Right lobe of liver (tissue), 6 donors: ENCODE measurements around the gene ANAPC5. TPM values are rescaled to one million over a fixed set of nuclear protein-coding genes. Genes with fewer than 3 reads are reported as not detected.
"Not testable (repeated sequence)": the region's sequence is repeated elsewhere in the genome, so short reads cannot be mapped to it uniquely, and the experiment has no call there.

Source experiments
- ATAC-seq, 4 donors: fragments of 200-7000 bp; cut with Tn5 transposase; one replicate each; pipeline ENCODE4 v1.9.1; 2020; ENCODE audit warnings: mild to moderate bottlenecking in 4 of 4, moderate library complexity in 4 of 4
- DNase-seq, 3 donors: peaks; one replicate each; pipeline ENCODE4 v3.0.0-alpha.2; 2020
- H3K27ac ChIP-seq, 3 donors: fragments of 200-600 bp; one replicate each; pipeline ENCODE4 v1.8.0; 2022
- H3K27me3 ChIP-seq, 2 donors: fragments of 200-600 bp; one replicate each; pipeline ENCODE4 v1.8.0; 2022
- H3K36me3 ChIP-seq, 4 donors: fragments of 200-600 bp; sonication (generic) in 1 of 4; one replicate each; pipeline versions ENCODE4 v1.5.1 to v1.8.0; 2017 to 2022; ENCODE audit warnings: control low read depth in 1 of 4
- H3K4me1 ChIP-seq, 4 donors: fragments of 200-600 bp; sonication (generic) in 1 of 4; one replicate each; pipeline versions ENCODE4 v1.5.1 to v1.8.0; 2017 to 2022; ENCODE audit warnings: control low read depth in 1 of 4
- H3K4me3 ChIP-seq, 3 donors: fragments of 200-600 bp; one replicate each; pipeline ENCODE4 v1.8.0; 2022
- H3K9me3 ChIP-seq, 4 donors: fragments of 200-600 bp; sonication (generic) in 1 of 4; one replicate each; pipeline versions ENCODE4 v1.5.1 to v1.8.0; 2017 to 2022; ENCODE audit warnings: control low read depth in 1 of 4
- CTCF ChIP-seq, 4 donors: fragments of 200-600 bp in 3 of 4; fragments of 450-650 bp in 1 of 4; IDR thresholded peaks; one replicate each; pipeline versions ENCODE4 v1.5.1 to v1.8.0; 2016 to 2022; ENCODE audit warnings: antibody characterized with exemption in 4 of 4, mild to moderate bottlenecking in 2 of 4
- POLR2A ChIP-seq: fragments of 450-650 bp; IDR thresholded peaks from one replicate; pipeline ENCODE4 v1.6.1; 2017; ENCODE audit warnings: antibody characterized with exemption, mild to moderate bottlenecking
- whole genome bisulfite sequencing: methylation state at CpG from one replicate; pipeline ENCODE4 v1.1.6; 2018; ENCODE audit warnings: low coverage, low lambda C conversion rate; ENCODE audit not compliant: insufficient coverage; ENCODE audit errors: missing lambda C conversion rate; 5-methylcytosine and 5-hydroxymethylcytosine counted together
- intact Hi-C, 2 donors: fragments of 100-400 bp; cut with DNase I; formaldehyde crosslinking; loops; one replicate each; pipeline versions ENCODE4 v1.11.2 to v1.14.1; 2022
- total RNA-seq, 6 experiments: library from RNA; depleted of rRNA in 2 of 6; stranded (reverse); fragments of >200 nt in 2 of 6; fragmentation: NEBNext Ultra II Directional in 3 of 6; extraction: Animal tissue kit (Norgen Biotek cat#: 25700) in 3 of 6; gene quantifications; one replicate each; pipeline versions ENCODE4 v1.1.0 to v1.2.4, GENCODE V29; 2016 to 2023
- donor health status: DM: no; HTN: yes; CAD: no.
- donor health status: DM: no; HTN: no; CAD: no.
- donor health status: DM: no; HTN: no; CAD: no.
- donor health status: DM: no; HTN: yes; CAD: no.
- donor health status: DM: no; HTN: yes; CAD: no.

Gene ANAPC5
- total RNA-seq, 6 experiments from 2014 or later: 40.7 to 68.8 (median 49.8) TPM

- no peaks in the 10 kb centered on the region for H3K9me3 ChIP-seq
- WGBS: 51% methylated on average over 4 of the region's 5 CpGs
- no peak overlapping the region for H3K27ac ChIP-seq
- DNase-seq: no peak
- no peak for TF ChIP-seq CTCF (IDR thresholded peaks at IDR 0.05)
- TF ChIP-seq POLR2A: no peak
- intact Hi-C loops: loop anchor here in 1 of 2 donors (10.0 kb wide), 1 partner anchor 119 kb away; no protein-coding TSS in a partner anchor
- no peak overlapping the region for H3K4me3 ChIP-seq
- H3K4me1 ChIP-seq: peaks cover 0 to 13% (median 0%) of the 10 kb centered on the region in 4 donors
- ATAC-seq: no peak
- H3K36me3 ChIP-seq: peaks cover 0 to 61% (median 28%) of the 10 kb centered on the region in 4 donors
- H3K27me3 ChIP-seq: no peaks in the 10 kb centered on the region
Observed at GRCh38 chr12:121325922-121326396, 26.3 kb downstream of the ANAPC5 start.

- no peaks in the 10 kb centered on the region for H3K9me3 ChIP-seq
- TF ChIP-seq POLR2A: no peak
- no peak for TF ChIP-seq CTCF (IDR thresholded peaks at IDR 0.05)
- 90% methylated on average over 3 of the region's 3 CpGs for WGBS
- H3K4me1 ChIP-seq: no peaks in the 10 kb centered on the region
- intact Hi-C loops: loop anchor here in 1 of 2 donors (10.0 kb wide), 1 partner anchor 121 kb away; no protein-coding TSS in a partner anchor
- ATAC-seq (no peak), DNase-seq (no peak)
- H3K27me3 ChIP-seq: no peaks in the 10 kb centered on the region
- no peak overlapping the region for H3K4me3 ChIP-seq
- H3K27ac ChIP-seq: no peak overlapping the region
- H3K36me3 ChIP-seq: peaks cover 0 to 58% (median 23%) of the 10 kb centered on the region in 4 donors
Observed at GRCh38 chr12:121323908-121324307, 28.3 kb downstream of the ANAPC5 start.

- Histone ChIP-seq H3K36me3 (peaks cover 0 to 38% (median 8%) of the 10 kb centered on the region in 4 donors), H3K27ac (no peak overlapping the region), H3K4me3 (no peak overlapping the region), H3K27me3 (no peaks in the 10 kb centered on the region), H3K4me1 (no peaks in the 10 kb centered on the region), H3K9me3 (no peaks in the 10 kb centered on the region)
- DNase-seq (peak in 1 of 3 donors; percentile 37), ATAC-seq (no peak)
- TF ChIP-seq POLR2A (no peak), CTCF (IDR thresholded peaks at IDR 0.05) (no peak)
- WGBS: 91% methylated on average over 10 of the region's 11 CpGs
- intact Hi-C loops: no loop called here
Observed at GRCh38 chr12:121318121-121318520, 34.1 kb downstream of the ANAPC5 start.

GRCh38 chr12:121314431-121314830 is 37.8 kb downstream of the ANAPC5 start:
- intact Hi-C loops: no loop called here
- 78% methylated on average over 3 of the region's 3 CpGs for WGBS
- TF ChIP-seq POLR2A (no peak), CTCF (IDR thresholded peaks at IDR 0.05) (no peak)
- DNase-seq (peak in 1 of 3 donors; percentile 28), ATAC-seq (peak in 1 of 4 donors; percentile 40)
- Histone ChIP-seq H3K27ac (no peak overlapping the region), H3K36me3 (peaks cover 0 to 25% (median 7%) of the 10 kb centered on the region in 4 donors), H3K4me1 (no peaks in the 10 kb centered on the region), H3K27me3 (no peaks in the 10 kb centered on the region), H3K9me3 (no peaks in the 10 kb centered on the region), H3K4me3 (no peak overlapping the region)

GRCh38 chr12:121310231-121310630 is 42.0 kb downstream of the ANAPC5 start:
- H3K27ac ChIP-seq, intact Hi-C loops, H3K4me3 ChIP-seq, H3K9me3 ChIP-seq, ATAC-seq, H3K4me1 ChIP-seq, H3K27me3 ChIP-seq: not testable (repeated sequence)
- DNase-seq: peak in 1 of 3 donors; percentile 16
- WGBS: 100% methylated on average over 1 of the region's 1 CpG
- peaks cover 0 to 23% (median 7%) of the 10 kb centered on the region in 4 donors for H3K36me3 ChIP-seq

- 97% methylated on average over 8 of the region's 8 CpGs for WGBS
- peaks cover 0 to 23% (median 7%) of the 10 kb centered on the region in 4 donors for H3K36me3 ChIP-seq
- DNase-seq: peak in 1 of 3 donors; percentile 16
- H3K4me1 ChIP-seq, H3K27ac ChIP-seq, H3K27me3 ChIP-seq, H3K4me3 ChIP-seq, ATAC-seq, H3K9me3 ChIP-seq, intact Hi-C loops: not testable (repeated sequence)
Observed at GRCh38 chr12:121307397-121307796, 44.8 kb downstream of the ANAPC5 start.
